Endodermal cell (in vitro differentiated cells): ENCODE results near the gene KCNK13. TPM values are rescaled to one million over a fixed set of nuclear protein-coding genes. Genes with fewer than 3 reads are reported as not detected.

Source experiments
- DNase-seq: peaks from one replicate; pipeline ENCODE4 v3.0.0-alpha.2; 2017
- H3K27ac ChIP-seq: 2 replicates; pipeline ENCODE4 v1.5.1; 2013; ENCODE audit warnings: mild to moderate bottlenecking, low read depth, low read length, moderate library complexity
- H3K27me3 ChIP-seq: 2 replicates; pipeline ENCODE4 v1.6.1; 2013; ENCODE audit warnings: mild to moderate bottlenecking, low read length, moderate library complexity; ENCODE audit not compliant: insufficient read depth, control insufficient read depth, poor library complexity, severe bottlenecking
- H3K36me3 ChIP-seq: 2 replicates; pipeline ENCODE4 v1.7.0; 2013; ENCODE audit warnings: mild to moderate bottlenecking, low read length, moderate library complexity; ENCODE audit not compliant: control insufficient read depth, insufficient read depth
- H3K4me1 ChIP-seq: one replicate; pipeline ENCODE4 v1.7.0; 2013; ENCODE audit warnings: low read length; ENCODE audit not compliant: control insufficient read depth, insufficient read depth
- H3K4me3 ChIP-seq: 2 replicates; pipeline ENCODE4 v1.5.1; 2013; ENCODE audit warnings: mild to moderate bottlenecking, low read length, moderate library complexity
- H3K9ac ChIP-seq: 2 replicates; pipeline ENCODE4 v1.6.1; 2013; ENCODE audit warnings: mild to moderate bottlenecking, low read length, moderate library complexity; ENCODE audit not compliant: poor library complexity, severe bottlenecking; ENCODE audit errors: extremely low read depth
- H3K9me3 ChIP-seq: 2 replicates; pipeline ENCODE4 v1.6.1; 2013; ENCODE audit warnings: mild to moderate bottlenecking, low read length, moderate library complexity; ENCODE audit not compliant: control insufficient read depth
- H3K27ac Mint-ChIP-seq: 2 replicates; pipeline ENCODE4 v1.8.0; 2020; ENCODE audit warnings: mixed read lengths
- H3K27me3 Mint-ChIP-seq: 2 replicates; pipeline ENCODE4 v1.8.0; 2021; ENCODE audit warnings: mild to moderate bottlenecking, mixed read lengths; ENCODE audit not compliant: insufficient read depth
- H3K36me3 Mint-ChIP-seq: 2 replicates; pipeline ENCODE4 v1.8.0; 2020; ENCODE audit warnings: low read depth, mixed read lengths
- H3K4me1 Mint-ChIP-seq: 2 replicates; pipeline ENCODE4 v1.8.0; 2020; ENCODE audit warnings: mixed read lengths
- H3K4me3 Mint-ChIP-seq: 2 replicates; pipeline ENCODE4 v1.8.0; 2020; ENCODE audit warnings: mild to moderate bottlenecking, moderate library complexity, mixed read lengths
- H3K9me3 Mint-ChIP-seq: 2 replicates; pipeline ENCODE4 v1.8.0; 2020; ENCODE audit warnings: mild to moderate bottlenecking, mixed read lengths
- CTCF ChIP-seq: fragments of 200-600 bp; sonication (generic); conservative IDR thresholded peaks from 2 replicates; pipeline ENCODE4 v1.5.0; 2021; ENCODE audit warnings: antibody characterized with exemption, mild to moderate bottlenecking
- WGBS, 2 experiments: methylation state at CpG; one replicate each; pipeline versions ENCODE4 v1.1.5 to v1.1.7; 2013; ENCODE audit warnings: missing lambda C conversion rate in 2 of 2, mixed read lengths in 1 of 2; ENCODE audit not compliant: insufficient coverage in 1 of 2, insufficient read length in 1 of 2; 5-methylcytosine and 5-hydroxymethylcytosine counted together
- total RNA-seq, 2 donors: library from RNA; stranded (reverse); fragmentation: NEBNext Ultra II Directional in 1 of 2; extraction: Animal tissue kit (Norgen Biotek cat#: 25700) in 1 of 2; gene quantifications; 2 replicates in 1 of 2; 3 replicates in 1 of 2; pipeline ENCODE4 v1.2.1, GENCODE V29; 2021

Gene KCNK13
- total RNA-seq, 2 donors from 2014 or later: 0.58 to 1.3 TPM

GRCh38 chr14:90114554-90114953 is 52.8 kb downstream of the KCNK13 start:
- peaks cover 9% of the 10 kb centered on the region for H3K9me3 Mint-ChIP-seq
- peak; percentile 75 for TF ChIP-seq CTCF
- peaks cover 5% of the 10 kb centered on the region for H3K27me3 Mint-ChIP-seq
- H3K36me3 Mint-ChIP-seq: no peaks in the 10 kb centered on the region
- no peaks in the 10 kb centered on the region for H3K4me1 Mint-ChIP-seq
- Histone ChIP-seq H3K36me3 (no peaks in the 10 kb centered on the region), H3K9ac (no peak overlapping the region), H3K9me3 (no peaks in the 10 kb centered on the region), H3K4me1 (no peaks in the 10 kb centered on the region), H3K4me3 (no peak overlapping the region), H3K27ac (no peak overlapping the region), H3K27me3 (peaks cover 5% of the 10 kb centered on the region)
- WGBS, 2 experiments: 91 to 98% methylated on average over 5 of the region's 5 CpGs
- no peak overlapping the region for H3K4me3 Mint-ChIP-seq
- no peak for DNase-seq
- no peak overlapping the region for H3K27ac Mint-ChIP-seq

- H3K4me3 Mint-ChIP-seq: no peak overlapping the region
- H3K27ac Mint-ChIP-seq: no peak overlapping the region
- H3K4me1 Mint-ChIP-seq: no peaks in the 10 kb centered on the region
- WGBS, 2 experiments: 55 to 57% methylated on average over 1 of the region's 1 CpG
- Histone ChIP-seq H3K27me3 (peaks cover 5% of the 10 kb centered on the region), H3K4me1 (no peaks in the 10 kb centered on the region), H3K9ac (no peak overlapping the region), H3K9me3 (peaks cover 5% of the 10 kb centered on the region), H3K4me3 (no peak overlapping the region), H3K36me3 (no peaks in the 10 kb centered on the region), H3K27ac (no peak overlapping the region)
- TF ChIP-seq CTCF: no peak
- no peak for DNase-seq
- H3K36me3 Mint-ChIP-seq: no peaks in the 10 kb centered on the region
- peaks cover 12% of the 10 kb centered on the region for H3K9me3 Mint-ChIP-seq
- H3K27me3 Mint-ChIP-seq: peaks cover 5% of the 10 kb centered on the region
Observed at GRCh38 chr14:90115780-90116179, 54.0 kb downstream of the KCNK13 start.

- Histone ChIP-seq H3K4me1 (no peaks in the 10 kb centered on the region), H3K9me3 (peaks cover 5% of the 10 kb centered on the region), H3K27me3 (no peaks in the 10 kb centered on the region), H3K4me3 (no peak overlapping the region), H3K9ac (no peak overlapping the region), H3K36me3 (no peaks in the 10 kb centered on the region), H3K27ac (no peak overlapping the region)
- no peak for DNase-seq
- no peak overlapping the region for H3K27ac Mint-ChIP-seq
- WGBS, 2 experiments: 88 to 91% methylated on average over 6 to 8 of the region's 8 CpGs
- H3K9me3 Mint-ChIP-seq: peaks cover 13% of the 10 kb centered on the region
- H3K36me3 Mint-ChIP-seq: no peaks in the 10 kb centered on the region
- H3K4me3 Mint-ChIP-seq: no peak overlapping the region
- H3K27me3 Mint-ChIP-seq: peaks cover 5% of the 10 kb centered on the region
- TF ChIP-seq CTCF: no peak
- H3K4me1 Mint-ChIP-seq: peaks cover 3% of the 10 kb centered on the region
Observed at GRCh38 chr14:90116444-90116843, 54.6 kb downstream of the KCNK13 start.
